PC-9 (cell line): ENCODE data around the gene RBM18. TPM values are rescaled to one million over a fixed set of nuclear protein-coding genes. Genes with fewer than 3 reads are reported as not detected.
A peak's percentile ranks its signal among the peaks of the same experiment; 100 is the strongest.

ENCODE experiments used
- BruUV-seq: library from RNA; stranded (reverse); fragments of 400-500 nt; replicated peaks from 2 replicates; lab custom pipeline; 2021; lab: Mats Ljungman, UMichigan
- CTCF ChIA-PET: fragments of 300-600 bp; sonication (Branson Sonifier 250); formaldehyde crosslinking; loops from one replicate; lab custom pipeline; 2022; ENCODE audit warnings: antibody characterized with exemption; lab: Charles Lee
- POLR2A ChIA-PET: fragments of 300-600 bp; sonication (Branson Sonifier 250); formaldehyde crosslinking; loops from one replicate; lab custom pipeline; 2022; ENCODE audit warnings: antibody characterized with exemption; ENCODE audit not compliant: unreplicated experiment; lab: Charles Lee
- DNase-seq, 2 experiments: peaks; one replicate each; pipeline versions ENCODE4 v3.0.0 to v3.0.0-alpha.2; 2015 to 2022; ENCODE audit warnings: mixed read lengths in 1 of 2
- H2AFZ ChIP-seq: fragments of 200-600 bp; sonication (generic); 2 replicates; pipeline ENCODE4 v1.8.1; 2017; ENCODE audit warnings: antibody characterized with exemption
- H3F3A ChIP-seq: fragments of 200-600 bp; sonication (generic); 2 replicates; pipeline ENCODE4 v1.8.1; 2017; ENCODE audit warnings: antibody characterized with exemption, mild to moderate bottlenecking, low read depth; ENCODE audit not compliant: insufficient read depth
- H3K27ac ChIP-seq: fragments of 200-600 bp; sonication (generic); 2 replicates; pipeline ENCODE4 v1.6.1; 2016; ENCODE audit warnings: mixed run types
- H3K27me3 ChIP-seq: fragments of 200-600 bp; sonication (generic); 2 replicates; pipeline ENCODE4 v1.6.1; 2016; ENCODE audit warnings: low read depth, mixed run types; ENCODE audit not compliant: insufficient read depth
- H3K36me3 ChIP-seq: fragments of 200-600 bp; sonication (generic); 2 replicates; pipeline ENCODE4 v1.6.1; 2016; ENCODE audit warnings: low read depth, mixed run types
- H3K4me1 ChIP-seq: fragments of 200-600 bp; sonication (generic); replicated peaks from 2 replicates; pipeline ENCODE4 v1.6.1; 2016; ENCODE audit warnings: mixed run types; ENCODE audit not compliant: insufficient read depth
- H3K4me2 ChIP-seq: fragments of 200-600 bp; sonication (generic); 2 replicates; pipeline ENCODE4 v1.6.1; 2017; ENCODE audit warnings: mixed run types
- H3K4me3 ChIP-seq: fragments of 200-600 bp; sonication (generic); 2 replicates; pipeline ENCODE4 v1.6.1; 2016; ENCODE audit warnings: mixed run types
- H3K79me2 ChIP-seq: fragments of 200-600 bp; sonication (generic); 2 replicates; pipeline ENCODE4 v1.6.1; 2017; ENCODE audit warnings: low read depth, mixed run types
- H3K9me2 ChIP-seq: fragments of 200-600 bp; sonication (generic); 2 replicates; pipeline ENCODE4 v1.8.1; 2017; ENCODE audit warnings: mild to moderate bottlenecking; ENCODE audit not compliant: insufficient read depth
- H3K9me3 ChIP-seq: fragments of 200-600 bp; sonication (generic); 2 replicates; pipeline ENCODE4 v1.8.1; 2016; ENCODE audit warnings: low read depth; ENCODE audit not compliant: insufficient read depth
- H4K20me1 ChIP-seq: fragments of 200-600 bp; sonication (generic); 2 replicates; pipeline ENCODE4 v1.8.1; 2017; ENCODE audit not compliant: insufficient read depth
- CTCF ChIP-seq: fragments of 200-600 bp; sonication (generic); conservative IDR thresholded peaks from 2 replicates; pipeline ENCODE4 v1.6.1; 2017; ENCODE audit warnings: mixed run types, antibody characterized with exemption, mild to moderate bottlenecking, moderate library complexity
- EZH2 ChIP-seq: fragments of 200-600 bp; sonication (generic); IDR thresholded peaks from 2 replicates; pipeline ENCODE4 v1.8.0; 2017; ENCODE audit warnings: antibody characterized with exemption, low read depth
- intact Hi-C: fragments of 100-400 bp; cut with micrococcal nuclease; formaldehyde crosslinking; loops from one replicate; pipeline ENCODE4 v1.10.0; 2022; ENCODE audit not compliant: unreplicated experiment
- total RNA-seq: library from RNA; stranded (reverse); gene quantifications from 2 replicates; pipeline ENCODE4 v1.2.3, GENCODE V29; 2021

RBM18 gene
- total RNA-seq, 1 experiment from 2014 or later = 15.1 TPM

GRCh38 chr9:122268041-122268814 lies 3.6 kb upstream of the RBM18 start:
- no peak for DNase-seq
- intact Hi-C loops = no loop called here
- Histone ChIP-seq H3K9me2 (no peaks in the 10 kb centered on the region), H3K27me3 (no peaks in the 10 kb centered on the region), H3K27ac (no peak overlapping the region), H4K20me1 (peaks cover 12% of the 10 kb centered on the region), H3K4me3 (no peak overlapping the region), H3K4me1 (peaks cover 15% of the 10 kb centered on the region), H2AFZ (no peak overlapping the region), H3K36me3 (peaks cover 15% of the 10 kb centered on the region), H3K79me2 (peaks cover 77% of the 10 kb centered on the region), H3K4me2 (no peak overlapping the region), H3K9me3 (no peaks in the 10 kb centered on the region), H3F3A (peaks cover 17% of the 10 kb centered on the region; the same call in 1 of the 2 replicates)
- TF ChIP-seq CTCF (no peak), EZH2 (no peak)
- ChIA-PET CTCF (no interaction called here), POLR2A (no interaction called here)
- BruUV-seq = no TSS peak

DNA sequence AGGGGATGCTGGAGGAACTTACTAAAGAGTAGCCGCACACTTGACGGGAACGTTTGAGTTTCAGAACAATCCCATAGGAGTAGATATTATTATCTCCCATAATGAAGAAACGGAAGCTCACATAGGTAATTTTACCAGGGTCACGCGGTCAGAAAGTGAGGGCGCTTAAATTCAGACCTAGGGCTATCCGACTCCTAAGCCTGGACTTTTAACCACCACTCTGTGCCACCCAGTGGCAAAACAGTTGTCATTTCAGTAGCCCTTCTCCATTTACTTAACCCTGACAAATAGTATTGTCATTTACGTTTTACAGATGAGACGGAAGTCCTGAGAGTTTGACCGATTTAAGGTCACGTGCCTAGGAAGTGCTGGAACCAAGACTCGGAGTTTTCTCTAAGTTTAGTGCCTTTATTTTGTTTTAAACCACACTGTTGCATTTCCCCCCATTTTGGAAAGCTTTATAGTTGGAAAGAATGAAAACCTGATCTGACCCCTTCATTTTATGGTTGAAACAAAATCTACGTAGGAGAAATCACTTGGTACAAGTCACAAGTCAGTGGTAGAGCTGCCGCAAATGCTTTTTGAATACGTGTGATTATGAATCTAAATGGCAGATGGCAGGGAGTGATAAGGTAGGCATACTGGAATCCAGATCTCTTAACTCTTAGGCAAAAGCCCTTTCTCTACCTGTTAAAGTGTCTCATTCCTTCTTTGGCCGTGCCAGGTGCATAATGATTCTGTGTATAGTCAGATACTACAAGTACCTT lies 692 bp upstream of the RBM18 start:
- DNase-seq = peak in 1 of 2 experiments; percentile 55
- Histone ChIP-seq H3K9me3 (no peaks in the 10 kb centered on the region), H3K4me2 (peak overlapping the region; percentile 95), H3K4me3 (peak overlapping the region; percentile 73), H3K79me2 (peaks cover 60% of the 10 kb centered on the region), H4K20me1 (peaks cover 8% of the 10 kb centered on the region; the same call in 1 of the 2 replicates), H3K27ac (peak overlapping the region; percentile 75), H3K27me3 (no peaks in the 10 kb centered on the region), H3K9me2 (no peaks in the 10 kb centered on the region), H3K36me3 (0 out of 2 replicates have a peak, but pooled peaks cover 8% of the 10 kb centered on the region), H3F3A (peaks cover 13% of the 10 kb centered on the region; the same call in 1 of the 2 replicates), H3K4me1 (peaks cover 18% of the 10 kb centered on the region), H2AFZ (peak overlapping the region; percentile 86)
- TF ChIP-seq EZH2 = no peak
- 0 out of 2 replicates have a peak, but pooled peaks have one; percentile 31 for TF ChIP-seq CTCF
- CTCF ChIA-PET = interaction anchor here (0.6 to 0.7 kb wide), 2 partner anchors 65 to 173 kb away, joined by 8 to 12 read pairs; no protein-coding TSS in a partner anchor
- TSS peak; percentile 80 for BruUV-seq
- POLR2A ChIA-PET = interaction anchor here (0.7 kb wide), 1 partner anchor 12 kb away, joined by 25 read pairs; no protein-coding TSS in a partner anchor
- intact Hi-C loops = loop anchor here (2.0 kb wide), 1 partner anchor 107 kb away; the partner anchor contains the start of genes MORN5 and NDUFA8

- Histone ChIP-seq H3K4me2 (peak overlapping the region; percentile 95), H3K4me3 (peak overlapping the region; percentile 73), H3K27me3 (no peaks in the 10 kb centered on the region), H4K20me1 (peaks cover 8% of the 10 kb centered on the region; the same call in 1 of the 2 replicates), H2AFZ (peak overlapping the region; percentile 86), H3K4me1 (peaks cover 18% of the 10 kb centered on the region), H3K79me2 (peaks cover 59% of the 10 kb centered on the region), H3K27ac (peak overlapping the region; percentile 75), H3K9me2 (no peaks in the 10 kb centered on the region), H3K36me3 (0 out of 2 replicates have a peak, but pooled peaks cover 4% of the 10 kb centered on the region), H3F3A (peaks cover 13% of the 10 kb centered on the region; the same call in 1 of the 2 replicates), H3K9me3 (no peaks in the 10 kb centered on the region)
- BruUV-seq = no TSS peak
- no peak for TF ChIP-seq EZH2
- TF ChIP-seq CTCF = no peak
- CTCF ChIA-PET = no interaction called here
- intact Hi-C loops = loop anchor here (2.0 kb wide), 1 partner anchor 105 kb away; the partner anchor contains the start of genes MORN5 and NDUFA8
- POLR2A ChIA-PET = interaction anchor here (0.6 kb wide), 1 partner anchor 633 kb away, joined by 3 read pairs; no protein-coding TSS in a partner anchor
- no peak for DNase-seq
Measured at GRCh38 chr9:122263699-122264349, 816 bp downstream of the RBM18 start.
